ENCODE data around the gene KRTAP6-1.

KRTAP6-1 gene

GRCh38 chr21:30613836-30614235 is at the start of gene KRTAP6-1:
TSS of gene KRTAP6-1 (minus strand) at chr21:30613930. CDS start at chr21:30613904, 26 bp downstream.
- DNase-seq (ENCODE audit: low read depth) = no peak

- no peak for DNase-seq (ENCODE audit: low read depth)
Observed at GRCh38 chr21:30652891-30653290, 39.2 kb upstream of the KRTAP6-1 start.

GRCh38 chr21:30646904-30647414 is 33.2 kb upstream of the KRTAP6-1 start:
- DNase-seq (ENCODE audit: low read depth) = no peak

- DNase-seq (ENCODE audit: low read depth) = no peak
Observed at GRCh38 chr21:30642564-30642963, 28.8 kb upstream of the KRTAP6-1 start, which contains the start of gene KRTAP20-3. TSS of gene KRTAP20-3 (plus strand) at chr21:30642864.

- DNase-seq (ENCODE audit: low read depth) = no peak
Observed at GRCh38 chr21:30638686-30639085, 25.0 kb upstream of the KRTAP6-1 start.

- DNase-seq (ENCODE audit: low read depth) = no peak
Observed at GRCh38 chr21:30634906-30635305, 21.2 kb upstream of the KRTAP6-1 start, which contains the start of gene KRTAP20-2. TSS of gene KRTAP20-2 (plus strand) at chr21:30635206. CDS start at chr21:30635264, 58 bp downstream.

GRCh38 chr21:30629200-30629599 is 15.5 kb upstream of the KRTAP6-1 start:
- no peak for DNase-seq (ENCODE audit: low read depth)

GRCh38 chr21:30628109-30628508 is 14.4 kb upstream of the KRTAP6-1 start:
- no peak for DNase-seq (ENCODE audit: low read depth)

- DNase-seq (ENCODE audit: low read depth) = no peak
Observed at GRCh38 chr21:30625449-30626165, 11.9 kb upstream of the KRTAP6-1 start.

- no peak for DNase-seq (ENCODE audit: low read depth)
Observed at GRCh38 chr21:30623362-30623761, 9.6 kb upstream of the KRTAP6-1 start.

GRCh38 chr21:30620522-30620921 is 6.8 kb upstream of the KRTAP6-1 start, which contains the start of gene KRTAP20-4:
TSS of gene KRTAP20-4 (plus strand) at chr21:30620627.
- DNase-seq (ENCODE audit: low read depth) = no peak

GRCh38 chr21:30620080-30620479 is 6.3 kb upstream of the KRTAP6-1 start:
- DNase-seq (ENCODE audit: low read depth) = no peak

- DNase-seq (ENCODE audit: low read depth) = no peak
Observed at GRCh38 chr21:30616125-30616524, 2.4 kb upstream of the KRTAP6-1 start, which contains the start of gene KRTAP20-1. TSS of gene KRTAP20-1 (plus strand) at chr21:30616425. CDS start at chr21:30616455, 30 bp downstream.

GRCh38 chr21:30615199-30615598 is 1.5 kb upstream of the KRTAP6-1 start:
- no peak for DNase-seq (ENCODE audit: low read depth)

- no peak for DNase-seq (ENCODE audit: low read depth)
Observed at GRCh38 chr21:30612132-30612531, 1.6 kb downstream of the KRTAP6-1 start.

GRCh38 chr21:30605968-30606367 is 7.8 kb downstream of the KRTAP6-1 start:
- no peak for DNase-seq (ENCODE audit: low read depth)

- no peak for DNase-seq (ENCODE audit: low read depth)
Observed at GRCh38 chr21:30600787-30601186, 12.9 kb downstream of the KRTAP6-1 start, which contains the start of gene KRTAP22-1. TSS of gene KRTAP22-1 (plus strand) at chr21:30601087.

- DNase-seq (ENCODE audit: low read depth) = no peak
Observed at GRCh38 chr21:30598802-30599201, 14.9 kb downstream of the KRTAP6-1 start, which contains the start of gene KRTAP6-2. TSS of gene KRTAP6-2 (minus strand) at chr21:30598902. CDS start at chr21:30598874, 28 bp downstream.

- DNase-seq (ENCODE audit: low read depth) = no peak
Observed at GRCh38 chr21:30592140-30592539, 21.6 kb downstream of the KRTAP6-1 start, which contains the start of gene KRTAP6-3. TSS of gene KRTAP6-3 (plus strand) at chr21:30592440. CDS start at chr21:30592446, 6 bp downstream.

- DNase-seq (ENCODE audit: low read depth) = no peak
Observed at GRCh38 chr21:30590297-30590696, 23.4 kb downstream of the KRTAP6-1 start, which contains the start of gene KRTAP22-2. TSS of gene KRTAP22-2 (minus strand) at chr21:30590397.

- no peak for DNase-seq (ENCODE audit: low read depth)
Observed at GRCh38 chr21:30582870-30583269, 30.9 kb downstream of the KRTAP6-1 start.

GRCh38 chr21:30580132-30580531 is 33.6 kb downstream of the KRTAP6-1 start:
- no peak for DNase-seq (ENCODE audit: low read depth)

- DNase-seq (ENCODE audit: low read depth) = no peak
Observed at GRCh38 chr21:30579346-30579745, 34.4 kb downstream of the KRTAP6-1 start.
